Common myeloid progenitor, CD34-positive (primary cell): ENCODE results near the gene TMTC1.

ENCODE experiments used
- CTCF ChIA-PET: fragments of 350-600 bp; sonication (Branson Sonifier 250); formaldehyde crosslinking; loops from one replicate; lab custom pipeline; 2021; ENCODE audit warnings: antibody characterized with exemption; lab: Charles Lee
- POLR2A ChIA-PET: fragments of 350-600 bp; sonication (Branson Sonifier 250); formaldehyde crosslinking; loops from one replicate; lab custom pipeline; 2021; ENCODE audit warnings: antibody characterized with exemption; lab: Charles Lee
- DNase-seq, 3 donors: peaks; one replicate each; pipeline versions ENCODE4 v3.0.0 to v3.0.0-alpha.2; 2013
- H3K27ac ChIP-seq, 2 experiments: 1 replicate in 1 of 2; 2 replicates in 1 of 2; pipeline ENCODE4 v1.7.0; 2013; ENCODE audit warnings: inconsistent platforms in 2 of 2, low read length in 2 of 2, mild to moderate bottlenecking in 2 of 2, low read depth in 1 of 2, moderate library complexity in 1 of 2; ENCODE audit not compliant: severe bottlenecking in 2 of 2, insufficient read depth in 1 of 2, poor library complexity in 1 of 2
- H3K27me3 ChIP-seq, 5 experiments: replicated peaks in 2 of 5; 1 replicate in 3 of 5; 2 replicates in 2 of 5; pipeline versions ENCODE4 v1.6.1 to v1.7.0; 2013; ENCODE audit warnings: low read length in 4 of 5, mild to moderate bottlenecking in 2 of 5, moderate library complexity in 2 of 5, inconsistent platforms in 1 of 5; ENCODE audit not compliant: insufficient read depth in 5 of 5, control insufficient read depth in 4 of 5
- H3K36me3 ChIP-seq, 4 experiments: 1 replicate in 2 of 4; 2 replicates in 2 of 4; pipeline versions ENCODE4 v1.6.1 to v1.7.0; 2013; ENCODE audit warnings: low read length in 3 of 4, control low read depth in 1 of 4, mild to moderate bottlenecking in 1 of 4; ENCODE audit not compliant: control insufficient read depth in 4 of 4, insufficient read depth in 4 of 4
- H3K4me1 ChIP-seq, 4 experiments: 1 replicate in 3 of 4; 2 replicates in 1 of 4; pipeline versions ENCODE4 v1.6.1 to v1.7.1; 2013; ENCODE audit warnings: low read length in 3 of 4, mild to moderate bottlenecking in 3 of 4, control low read depth in 1 of 4, inconsistent platforms in 1 of 4, moderate library complexity in 1 of 4; ENCODE audit not compliant: control insufficient read depth in 4 of 4, insufficient read depth in 4 of 4; ENCODE audit errors: control extremely low read depth in 1 of 4
- H3K4me3 ChIP-seq, 7 experiments: 1 replicate in 4 of 7; 2 replicates in 3 of 7; pipeline versions ENCODE4 v1.5.1 to v1.7.0; 2013; ENCODE audit warnings: mild to moderate bottlenecking in 7 of 7, low read length in 6 of 7, moderate library complexity in 6 of 7, inconsistent platforms in 2 of 7, low read depth in 2 of 7, control low read depth in 1 of 7; ENCODE audit not compliant: insufficient read depth in 4 of 7, control insufficient read depth in 1 of 7; ENCODE audit errors: extremely low read depth in 1 of 7
- H3K9me3 ChIP-seq, 5 experiments: 1 replicate in 4 of 5; 2 replicates in 1 of 5; pipeline versions ENCODE4 v1.6.1 to v1.7.1; 2013; ENCODE audit warnings: low read length in 4 of 5, mild to moderate bottlenecking in 2 of 5, inconsistent platforms in 1 of 5, low read depth in 1 of 5, moderate library complexity in 1 of 5; ENCODE audit not compliant: control insufficient read depth in 4 of 5, insufficient read depth in 2 of 5; ENCODE audit errors: control extremely low read depth in 1 of 5
- WGBS: methylation state at CpG from one replicate; pipeline ENCODE4 v1.1.5; 2013; ENCODE audit not compliant: insufficient coverage; 5-methylcytosine and 5-hydroxymethylcytosine counted together

TMTC1 gene

GRCh38 chr12:29739279-29739991 lies 44.3 kb downstream of the TMTC1 start:
- H3K27ac ChIP-seq = no peak overlapping the region
- ChIA-PET CTCF (no interaction called here), POLR2A (no interaction called here)

GRCh38 chr12:29738365-29738764 lies 45.4 kb downstream of the TMTC1 start:
- 100% methylated on average over 2 of the region's 3 CpGs for whole genome bisulfite sequencing
- Histone ChIP-seq H3K27me3 (no peaks in the 10 kb centered on the region), H3K9me3 (no peaks in the 10 kb centered on the region), H3K4me1 (no peaks in the 10 kb centered on the region), H3K27ac (no peak overlapping the region), H3K4me3 (no peak overlapping the region), H3K36me3 (no peaks in the 10 kb centered on the region)
- DNase-seq = no peak
- POLR2A ChIA-PET = no interaction called here
- CTCF ChIA-PET = no interaction called here

More at GRCh38 chr12:29739279-29739991, 44.3 kb downstream of the TMTC1 start:
- H3K9me3 ChIP-seq = no peaks in the 10 kb centered on the region
- no peaks in the 10 kb centered on the region for H3K36me3 ChIP-seq
- no peak for DNase-seq
- WGBS = 94% methylated on average over 7 of the region's 10 CpGs
- no peak overlapping the region for H3K4me3 ChIP-seq
- no peaks in the 10 kb centered on the region for H3K4me1 ChIP-seq
- no peaks in the 10 kb centered on the region for H3K27me3 ChIP-seq

- no peak overlapping the region for H3K27ac ChIP-seq
- DNase-seq = no peak
- no peak overlapping the region for H3K4me3 ChIP-seq
- ChIA-PET CTCF (no interaction called here), POLR2A (no interaction called here)
- no peaks in the 10 kb centered on the region for H3K9me3 ChIP-seq
- WGBS = 91% methylated on average over 3 of the region's 4 CpGs
- no peaks in the 10 kb centered on the region for H3K27me3 ChIP-seq
- H3K36me3 ChIP-seq = no peaks in the 10 kb centered on the region
- H3K4me1 ChIP-seq = no peaks in the 10 kb centered on the region
Measured at GRCh38 chr12:29737644-29738043, 46.1 kb downstream of the TMTC1 start.

GRCh38 chr12:29735604-29736003 lies 48.1 kb downstream of the TMTC1 start:
- ChIA-PET CTCF (interaction anchor here (0.8 kb wide), 1 partner anchor 96 kb away, joined by 3 read pairs; no protein-coding TSS in a partner anchor), POLR2A (no interaction called here)
- Histone ChIP-seq H3K4me1 (no peaks in the 10 kb centered on the region), H3K9me3 (no peaks in the 10 kb centered on the region), H3K27ac (no peak overlapping the region), H3K4me3 (no peak overlapping the region), H3K27me3 (no peaks in the 10 kb centered on the region), H3K36me3 (no peaks in the 10 kb centered on the region)
- 98% methylated on average over 5 of the region's 7 CpGs for WGBS
- DNase-seq = no peak

- ChIA-PET CTCF (no interaction called here), POLR2A (no interaction called here)
- H3K9me3 ChIP-seq = no peaks in the 10 kb centered on the region
- H3K27me3 ChIP-seq = no peaks in the 10 kb centered on the region
- 93% methylated on average over 4 of the region's 6 CpGs for WGBS
- no peak for DNase-seq
- H3K27ac ChIP-seq = no peak overlapping the region
- no peak overlapping the region for H3K4me3 ChIP-seq
- H3K36me3 ChIP-seq = no peaks in the 10 kb centered on the region
- H3K4me1 ChIP-seq = no peaks in the 10 kb centered on the region
Measured at GRCh38 chr12:29734734-29735133, 49.0 kb downstream of the TMTC1 start.

GRCh38 chr12:29734305-29734704 lies 49.4 kb downstream of the TMTC1 start:
- CTCF ChIA-PET = no interaction called here
- Histone ChIP-seq H3K4me3 (no peak overlapping the region), H3K36me3 (no peaks in the 10 kb centered on the region), H3K27me3 (no peaks in the 10 kb centered on the region), H3K9me3 (no peaks in the 10 kb centered on the region), H3K4me1 (no peaks in the 10 kb centered on the region), H3K27ac (no peak overlapping the region)
- 89% methylated on average over 3 of the region's 5 CpGs for WGBS
- DNase-seq = no peak
- POLR2A ChIA-PET = no interaction called here

GRCh38 chr12:29733501-29733900 lies 50.2 kb downstream of the TMTC1 start:
- Histone ChIP-seq H3K27ac (no peak overlapping the region), H3K4me3 (no peak overlapping the region), H3K4me1 (no peaks in the 10 kb centered on the region), H3K9me3 (no peaks in the 10 kb centered on the region), H3K36me3 (no peaks in the 10 kb centered on the region), H3K27me3 (no peaks in the 10 kb centered on the region)
- no peak for DNase-seq
- ChIA-PET CTCF (no interaction called here), POLR2A (no interaction called here)
- no CpG with 5 or more reads among the region's 1 CpG for WGBS
